ENCODE measurements around the gene TALDO1. TPM values are rescaled to one million over a fixed set of nuclear protein-coding genes. Genes with fewer than 3 reads are reported as not detected.

The TALDO1 gene
- 59.5 TPM for polyA plus RNA-seq (ENCODE audit: insufficient read length)

GRCh38 chr11:747158-748006 lies at the start of gene TALDO1:
TALDO1 (plus strand) TSS chr11:747464; CDS start chr11:747482, 18 bp downstream.
- DNase-seq (ENCODE audit: low read depth): peak; percentile 39

- no peak for DNase-seq (ENCODE audit: low read depth)
These were observed 49.4 kb upstream of the TALDO1 start for GRCh38 chr11:697811-698311.

- no peak for DNase-seq (ENCODE audit: low read depth)
These were observed 48.7 kb upstream of the TALDO1 start for GRCh38 chr11:698493-699115.

GRCh38 chr11:699116-699508 lies 48.2 kb upstream of the TALDO1 start:
- DNase-seq (ENCODE audit: low read depth): no peak

GRCh38 chr11:699753-700152 lies 47.5 kb upstream of the TALDO1 start:
- no peak for DNase-seq (ENCODE audit: low read depth)

GRCh38 chr11:701741-702461 lies 45.4 kb upstream of the TALDO1 start:
- no peak for DNase-seq (ENCODE audit: low read depth)

- DNase-seq (ENCODE audit: low read depth): no peak
These were observed 44.5 kb upstream of the TALDO1 start for GRCh38 chr11:702462-703461.

GRCh38 chr11:703506-703905 lies 43.8 kb upstream of the TALDO1 start:
- no peak for DNase-seq (ENCODE audit: low read depth)

GRCh38 chr11:704228-704674 lies 43.0 kb upstream of the TALDO1 start:
- DNase-seq (ENCODE audit: low read depth): no peak

GRCh38 chr11:704781-705645 lies 42.3 kb upstream of the TALDO1 start:
- DNase-seq (ENCODE audit: low read depth): no peak

GRCh38 chr11:705646-706438 lies 41.4 kb upstream of the TALDO1 start, which contains the start of gene EPS8L2:
EPS8L2 (plus strand) TSS chr11:706231; CDS start chr11:709408, 3,177 bp downstream.
- no peak for DNase-seq (ENCODE audit: low read depth)

- no peak for DNase-seq (ENCODE audit: low read depth)
These were observed 40.8 kb upstream of the TALDO1 start for GRCh38 chr11:706439-706956.

- no peak for DNase-seq (ENCODE audit: low read depth)
These were observed 40.1 kb upstream of the TALDO1 start for GRCh38 chr11:706957-707816.

- DNase-seq (ENCODE audit: low read depth): no peak
These were observed 39.3 kb upstream of the TALDO1 start for GRCh38 chr11:707817-708420.

- DNase-seq (ENCODE audit: low read depth): no peak
These were observed 38.8 kb upstream of the TALDO1 start for GRCh38 chr11:708511-708910.

- no peak for DNase-seq (ENCODE audit: low read depth)
These were observed 37.9 kb upstream of the TALDO1 start for GRCh38 chr11:709109-709997.
